ENCODE data around the gene OR2V2.

Gene OR2V2

DNA sequence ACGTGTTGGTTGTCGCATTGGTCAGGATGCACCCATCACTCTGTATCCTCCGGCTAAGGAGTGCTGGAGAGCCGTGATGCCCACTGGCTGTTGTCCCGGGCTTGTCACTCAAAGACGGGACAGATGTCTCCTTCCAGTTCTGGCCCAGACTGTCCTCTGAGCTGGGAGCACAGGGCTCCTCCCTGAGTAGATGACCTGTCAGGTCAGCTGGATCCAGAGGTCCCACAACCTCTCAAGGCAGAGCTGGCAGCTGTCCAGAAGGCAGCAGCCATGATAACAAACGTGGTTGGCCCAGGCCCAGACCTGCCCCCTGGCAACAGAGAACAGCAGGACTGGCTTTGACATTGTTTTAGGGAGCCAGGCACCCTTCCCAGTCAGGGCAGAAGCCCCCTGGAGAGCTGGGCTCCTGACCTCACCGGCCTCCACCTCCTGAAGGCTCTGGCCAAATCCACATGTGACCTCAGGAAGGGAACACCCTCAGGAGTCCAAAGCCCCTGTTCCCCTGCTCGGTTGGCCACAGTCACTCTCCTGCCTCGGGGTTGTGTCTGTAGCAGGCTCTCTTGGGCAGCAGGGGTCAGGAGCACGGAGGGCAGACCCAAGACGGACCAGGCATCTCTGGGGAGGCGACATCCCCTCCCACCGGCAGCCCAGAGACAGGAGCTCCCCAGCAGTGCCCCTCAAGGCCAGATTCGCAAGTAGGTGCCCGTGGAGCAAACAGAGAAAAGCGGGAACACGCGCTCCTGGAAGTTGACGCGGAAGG lies 47.3 kb downstream of the OR2V2 start:
- no peak overlapping the region for H3K4me3 ChIP-seq (replicated peaks in 1 of 2; ENCODE audit: low read depth in 2 of 2, low read length in 2 of 2)
- no peak for DNase-seq (ENCODE audit: low read depth in 2 of 2)
- TF ChIP-seq, protein P1, sequence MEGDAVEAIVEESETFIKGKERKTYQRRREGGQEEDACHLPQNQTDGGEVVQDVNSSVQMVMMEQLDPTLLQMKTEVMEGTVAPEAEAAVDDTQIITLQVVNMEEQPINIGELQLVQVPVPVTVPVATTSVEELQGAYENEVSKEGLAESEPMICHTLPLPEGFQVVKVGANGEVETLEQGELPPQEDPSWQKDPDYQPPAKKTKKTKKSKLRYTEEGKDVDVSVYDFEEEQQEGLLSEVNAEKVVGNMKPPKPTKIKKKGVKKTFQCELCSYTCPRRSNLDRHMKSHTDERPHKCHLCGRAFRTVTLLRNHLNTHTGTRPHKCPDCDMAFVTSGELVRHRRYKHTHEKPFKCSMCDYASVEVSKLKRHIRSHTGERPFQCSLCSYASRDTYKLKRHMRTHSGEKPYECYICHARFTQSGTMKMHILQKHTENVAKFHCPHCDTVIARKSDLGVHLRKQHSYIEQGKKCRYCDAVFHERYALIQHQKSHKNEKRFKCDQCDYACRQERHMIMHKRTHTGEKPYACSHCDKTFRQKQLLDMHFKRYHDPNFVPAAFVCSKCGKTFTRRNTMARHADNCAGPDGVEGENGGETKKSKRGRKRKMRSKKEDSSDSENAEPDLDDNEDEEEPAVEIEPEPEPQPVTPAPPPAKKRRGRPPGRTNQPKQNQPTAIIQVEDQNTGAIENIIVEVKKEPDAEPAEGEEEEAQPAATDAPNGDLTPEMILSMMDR (IDR thresholded peaks at IDR 0.05; ENCODE audit: low read depth, low read length): no peak

DNA sequence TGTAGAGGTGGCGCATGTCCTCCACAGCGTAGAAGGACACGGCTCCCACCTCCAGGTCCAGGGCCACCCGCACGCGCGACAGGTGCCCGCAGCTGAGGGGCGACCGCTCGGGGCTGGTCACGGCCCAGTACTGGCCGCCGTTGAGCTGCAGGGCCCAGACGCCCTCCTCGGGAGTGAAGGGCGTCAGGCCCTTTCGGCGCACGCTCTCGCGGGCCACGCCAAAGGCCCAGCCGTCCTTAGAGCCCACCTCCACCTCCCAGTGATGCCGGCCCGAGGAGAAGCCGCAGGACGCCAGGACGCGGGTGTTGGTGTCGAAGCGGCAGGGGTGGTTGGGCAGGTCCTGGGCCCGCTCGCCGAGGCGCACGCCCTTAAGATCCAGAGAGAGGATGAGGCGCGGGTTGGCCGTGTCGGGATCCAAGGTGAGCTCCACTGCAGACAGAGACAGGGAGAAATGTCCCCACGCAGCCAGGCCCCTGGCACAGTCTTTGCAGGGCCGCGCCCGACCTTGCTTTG lies 47.9 kb downstream of the OR2V2 start:
- TF ChIP-seq, protein P1 (IDR thresholded peaks at IDR 0.05; ENCODE audit: low read depth, low read length): no peak
- no peak overlapping the region for H3K4me3 ChIP-seq (replicated peaks in 1 of 2; ENCODE audit: low read depth in 2 of 2, low read length in 2 of 2)
- no peak for DNase-seq (ENCODE audit: low read depth in 2 of 2)

DNA sequence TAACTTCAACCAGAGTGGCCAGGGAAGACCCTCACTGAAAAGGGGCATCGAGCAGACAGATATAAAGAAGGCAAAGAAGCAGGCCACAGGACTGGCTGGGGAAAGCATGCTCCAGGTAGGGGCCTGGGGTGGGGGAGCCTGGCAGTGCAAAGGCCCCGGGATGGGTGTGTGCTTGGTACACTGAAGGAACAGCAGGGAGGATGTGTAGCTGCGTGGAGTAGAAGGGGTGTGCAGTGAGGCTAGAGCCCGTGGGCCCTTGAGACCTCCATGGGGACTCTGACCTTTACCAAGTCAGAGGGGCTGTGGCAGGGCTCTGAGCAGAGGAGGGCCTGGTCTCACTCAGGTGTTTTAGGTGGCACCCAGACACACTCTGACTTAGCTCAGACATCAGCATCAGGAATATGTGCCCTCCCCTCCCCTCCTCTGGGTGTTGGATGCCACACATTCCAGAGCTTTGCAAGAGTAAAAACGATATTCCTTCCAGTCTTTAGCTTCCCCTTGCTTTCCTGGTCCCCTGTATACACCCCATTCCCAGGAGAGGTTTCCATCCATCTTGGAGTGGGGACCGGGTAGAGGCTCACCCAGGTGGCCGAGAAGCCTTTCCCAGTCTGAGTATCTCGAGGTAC lies 50.1 kb downstream of the OR2V2 start:
- no peak overlapping the region for H3K4me3 ChIP-seq (replicated peaks in 1 of 2; ENCODE audit: low read depth in 2 of 2, low read length in 2 of 2)
- no peak for DNase-seq (ENCODE audit: low read depth in 2 of 2)
- TF ChIP-seq, protein P1 (IDR thresholded peaks at IDR 0.05; ENCODE audit: low read depth, low read length): no peak

DNA sequence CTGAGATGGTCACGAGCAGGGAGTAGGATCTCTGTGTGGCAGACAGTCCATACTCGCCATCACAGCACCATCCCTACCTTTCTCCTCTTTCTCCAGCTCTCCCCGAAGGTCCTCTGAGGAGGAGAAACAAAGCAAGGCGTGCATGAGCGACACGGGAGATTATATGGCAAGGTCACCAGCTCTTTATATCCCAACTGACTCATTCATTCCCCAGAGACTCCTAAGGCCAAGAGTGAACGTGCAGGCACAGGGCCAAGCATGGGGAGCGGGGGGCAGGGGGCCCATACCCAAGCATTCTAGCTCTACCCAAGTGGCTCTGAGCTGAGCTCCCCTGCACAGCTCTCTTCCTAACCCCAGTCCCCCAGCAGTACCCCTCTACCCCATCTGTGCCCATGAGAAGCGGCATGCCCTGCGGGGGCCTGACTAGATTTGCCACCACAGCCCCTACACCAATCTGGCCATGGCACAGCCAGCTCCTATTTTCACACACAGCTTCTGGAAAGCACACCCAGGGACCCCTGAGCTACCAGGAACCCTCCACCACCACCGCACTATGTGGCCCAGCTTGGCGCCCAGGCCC lies 50.8 kb downstream of the OR2V2 start:
- TF ChIP-seq, protein P1 (IDR thresholded peaks at IDR 0.05; ENCODE audit: low read depth, low read length): no peak
- DNase-seq (ENCODE audit: low read depth in 2 of 2): no peak
- H3K4me3 ChIP-seq (replicated peaks in 1 of 2; ENCODE audit: low read depth in 2 of 2, low read length in 2 of 2): no peak overlapping the region

DNA sequence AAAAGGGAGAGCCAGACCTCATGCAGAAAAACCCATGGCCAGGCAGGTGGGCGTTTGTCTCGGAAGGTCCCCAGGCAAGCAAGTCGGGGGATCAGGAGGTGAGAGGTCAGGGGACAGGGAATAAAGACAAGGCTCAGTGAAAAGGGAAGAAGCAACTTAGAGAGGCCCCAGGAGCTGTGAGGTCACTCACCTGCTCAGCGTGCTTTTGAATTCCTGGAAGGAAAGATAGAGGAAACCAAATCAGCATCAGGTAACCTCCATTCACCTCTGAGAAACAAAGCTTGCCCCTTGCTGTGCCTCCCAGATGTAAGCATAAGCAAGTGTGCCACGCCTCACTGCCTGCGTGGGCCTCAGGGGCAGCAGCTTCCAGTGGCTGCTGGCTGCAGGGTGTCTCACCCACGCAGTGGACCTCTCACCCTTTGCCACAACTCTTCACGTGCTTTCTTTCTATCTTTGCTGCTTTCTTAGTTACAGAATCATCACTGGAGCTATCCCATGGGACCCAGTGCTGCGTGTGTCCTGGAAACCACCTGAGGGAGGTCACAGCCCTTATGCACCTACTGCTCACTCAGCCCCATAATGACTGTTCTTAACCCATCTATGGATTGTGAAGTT lies 51.6 kb downstream of the OR2V2 start:
- TF ChIP-seq, protein P1 (IDR thresholded peaks at IDR 0.05; ENCODE audit: low read depth, low read length): no peak
- no peak for DNase-seq (ENCODE audit: low read depth in 2 of 2)

DNA sequence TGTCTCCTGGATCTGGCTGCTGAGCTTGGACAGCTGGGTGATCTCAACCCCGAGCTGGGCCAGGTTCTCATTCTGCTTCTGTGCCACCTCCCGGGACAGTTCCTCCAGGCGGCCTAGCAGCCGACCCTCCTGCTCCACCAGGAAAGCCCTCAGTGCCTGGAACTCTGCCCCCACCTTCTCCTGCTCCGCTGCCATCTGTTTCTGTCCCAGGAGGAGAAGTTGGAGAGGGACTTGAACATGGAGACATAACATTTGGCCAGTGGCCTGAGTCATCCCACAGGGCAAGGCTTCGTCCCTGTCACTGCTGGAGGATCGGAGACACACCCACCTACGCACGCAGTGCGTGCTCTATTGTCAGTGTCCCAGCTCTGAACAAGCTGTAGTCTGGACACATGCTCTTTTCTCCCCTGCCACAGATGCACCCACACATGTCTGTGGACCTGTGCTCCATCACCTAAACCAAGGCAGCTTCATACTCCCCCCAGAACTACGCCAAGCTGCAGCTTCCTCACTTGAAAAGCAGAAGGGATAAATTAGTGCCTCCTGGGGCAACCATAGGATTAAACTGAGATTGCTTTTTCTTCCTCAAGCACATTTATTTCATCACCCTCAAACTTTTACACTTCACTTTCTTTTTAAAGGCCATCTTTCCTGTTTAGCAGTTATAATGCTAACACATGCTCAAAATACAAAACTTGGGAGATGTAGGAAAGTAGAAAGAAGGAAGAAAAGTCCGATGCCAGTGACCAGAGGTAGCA lies 52.7 kb downstream of the OR2V2 start:
- no peak for DNase-seq (ENCODE audit: low read depth in 2 of 2)
- TF ChIP-seq, protein P1 (IDR thresholded peaks at IDR 0.05; ENCODE audit: low read depth, low read length): no peak
- H3K4me3 ChIP-seq (replicated peaks in 1 of 2; ENCODE audit: low read depth in 2 of 2, low read length in 2 of 2): no peak overlapping the region

More for the DNA sequence above, 51.6 kb downstream of the OR2V2 start:
- H3K4me3 ChIP-seq (replicated peaks in 1 of 2; ENCODE audit: low read depth in 2 of 2, low read length in 2 of 2): no peak overlapping the region
